Fibroblast of lung (primary cell): Measurements from ENCODE around the gene STPG4.

Source experiments
- CTCF ChIP-seq, 2 donors: IDR thresholded peaks in 1 of 2; conservative IDR thresholded peaks in 1 of 2; 1 replicate in 1 of 2; 2 replicates in 1 of 2; pipeline ENCODE4 v1.5.1; 2011 to 2012; ENCODE audit warnings: low read length in 2 of 2, control low read depth in 1 of 2, inconsistent platforms in 1 of 2, low read depth in 1 of 2, mild to moderate bottlenecking in 1 of 2
- EZH2 ChIP-seq: IDR thresholded peaks from 2 replicates; pipeline ENCODE4 v1.5.1; 2012; ENCODE audit warnings: low read length, control low read depth, mild to moderate bottlenecking; ENCODE audit errors: missing control alignments

GRCh38 chr2:47040651-47041050 is 114.5 kb downstream of the STPG4 start:
- no peak for TF ChIP-seq CTCF (conservative IDR thresholded peaks at IDR 0.05 in 1 of 2, IDR thresholded peaks at IDR 0.05 in 1 of 2; ENCODE audit: low read depth in 1 of 2, low read length in 2 of 2)
- no peak for TF ChIP-seq EZH2
